Measurements from ENCODE around the gene SPINT2.

DNA sequence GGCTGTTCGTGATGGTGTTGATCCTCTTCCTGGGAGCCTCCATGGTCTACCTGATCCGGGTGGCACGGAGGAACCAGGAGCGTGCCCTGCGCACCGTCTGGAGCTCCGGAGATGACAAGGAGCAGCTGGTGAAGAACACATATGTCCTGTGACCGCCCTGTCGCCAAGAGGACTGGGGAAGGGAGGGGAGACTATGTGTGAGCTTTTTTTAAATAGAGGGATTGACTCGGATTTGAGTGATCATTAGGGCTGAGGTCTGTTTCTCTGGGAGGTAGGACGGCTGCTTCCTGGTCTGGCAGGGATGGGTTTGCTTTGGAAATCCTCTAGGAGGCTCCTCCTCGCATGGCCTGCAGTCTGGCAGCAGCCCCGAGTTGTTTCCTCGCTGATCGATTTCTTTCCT is 27.5 kb downstream of the SPINT2 start:
- TF ChIP-seq, protein P1, sequence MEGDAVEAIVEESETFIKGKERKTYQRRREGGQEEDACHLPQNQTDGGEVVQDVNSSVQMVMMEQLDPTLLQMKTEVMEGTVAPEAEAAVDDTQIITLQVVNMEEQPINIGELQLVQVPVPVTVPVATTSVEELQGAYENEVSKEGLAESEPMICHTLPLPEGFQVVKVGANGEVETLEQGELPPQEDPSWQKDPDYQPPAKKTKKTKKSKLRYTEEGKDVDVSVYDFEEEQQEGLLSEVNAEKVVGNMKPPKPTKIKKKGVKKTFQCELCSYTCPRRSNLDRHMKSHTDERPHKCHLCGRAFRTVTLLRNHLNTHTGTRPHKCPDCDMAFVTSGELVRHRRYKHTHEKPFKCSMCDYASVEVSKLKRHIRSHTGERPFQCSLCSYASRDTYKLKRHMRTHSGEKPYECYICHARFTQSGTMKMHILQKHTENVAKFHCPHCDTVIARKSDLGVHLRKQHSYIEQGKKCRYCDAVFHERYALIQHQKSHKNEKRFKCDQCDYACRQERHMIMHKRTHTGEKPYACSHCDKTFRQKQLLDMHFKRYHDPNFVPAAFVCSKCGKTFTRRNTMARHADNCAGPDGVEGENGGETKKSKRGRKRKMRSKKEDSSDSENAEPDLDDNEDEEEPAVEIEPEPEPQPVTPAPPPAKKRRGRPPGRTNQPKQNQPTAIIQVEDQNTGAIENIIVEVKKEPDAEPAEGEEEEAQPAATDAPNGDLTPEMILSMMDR (conservative IDR thresholded peaks at IDR 0.05; ENCODE audit: low read depth, low read length) = no peak
- TF ChIP-seq EZH2 (IDR thresholded peaks at IDR 0.05; ENCODE audit: low read length, unreplicated experiment) = no peak
- no peak for TF ChIP-seq EZH2phosphoT487 (IDR thresholded peaks at IDR 0.05; ENCODE audit: borderline replicate concordance, low read length)
